Measurements from ENCODE around the gene RHEB.

RHEB gene

DNA sequence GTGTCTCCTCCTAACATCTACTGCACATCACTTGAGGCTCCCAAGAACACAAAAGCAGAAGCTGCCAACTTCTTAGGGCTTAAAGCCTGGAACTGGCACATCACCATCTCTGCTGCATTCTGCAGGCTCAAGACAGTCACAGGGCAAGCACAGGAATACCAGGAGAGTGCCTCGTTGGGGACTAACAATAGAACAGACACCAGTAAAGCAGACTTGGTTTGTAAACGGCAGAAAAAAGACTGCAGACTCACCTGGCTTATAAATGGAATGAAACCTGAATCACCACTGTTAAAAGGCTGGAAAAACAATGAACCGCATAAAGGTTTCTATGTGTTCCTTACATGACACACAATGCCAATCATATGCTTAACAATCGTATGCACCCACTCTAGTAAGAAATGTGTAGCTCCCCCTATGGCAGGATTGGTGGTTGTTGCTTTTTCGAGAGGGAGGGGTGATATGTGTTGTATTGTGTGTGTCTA, 12.8 kb downstream of the RHEB start:
- no peak for TF ChIP-seq EZH2phosphoT487 (IDR thresholded peaks at IDR 0.05; ENCODE audit: borderline replicate concordance, low read length)
- TF ChIP-seq, protein P1, sequence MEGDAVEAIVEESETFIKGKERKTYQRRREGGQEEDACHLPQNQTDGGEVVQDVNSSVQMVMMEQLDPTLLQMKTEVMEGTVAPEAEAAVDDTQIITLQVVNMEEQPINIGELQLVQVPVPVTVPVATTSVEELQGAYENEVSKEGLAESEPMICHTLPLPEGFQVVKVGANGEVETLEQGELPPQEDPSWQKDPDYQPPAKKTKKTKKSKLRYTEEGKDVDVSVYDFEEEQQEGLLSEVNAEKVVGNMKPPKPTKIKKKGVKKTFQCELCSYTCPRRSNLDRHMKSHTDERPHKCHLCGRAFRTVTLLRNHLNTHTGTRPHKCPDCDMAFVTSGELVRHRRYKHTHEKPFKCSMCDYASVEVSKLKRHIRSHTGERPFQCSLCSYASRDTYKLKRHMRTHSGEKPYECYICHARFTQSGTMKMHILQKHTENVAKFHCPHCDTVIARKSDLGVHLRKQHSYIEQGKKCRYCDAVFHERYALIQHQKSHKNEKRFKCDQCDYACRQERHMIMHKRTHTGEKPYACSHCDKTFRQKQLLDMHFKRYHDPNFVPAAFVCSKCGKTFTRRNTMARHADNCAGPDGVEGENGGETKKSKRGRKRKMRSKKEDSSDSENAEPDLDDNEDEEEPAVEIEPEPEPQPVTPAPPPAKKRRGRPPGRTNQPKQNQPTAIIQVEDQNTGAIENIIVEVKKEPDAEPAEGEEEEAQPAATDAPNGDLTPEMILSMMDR (IDR thresholded peaks at IDR 0.05; ENCODE audit: low read depth, low read length, poor library complexity, severe bottlenecking), result no peak
- no peaks in the 10 kb centered on the region for H3F3A ChIP-seq (ENCODE audit: control insufficient read depth, insufficient read depth)
- no peak overlapping the region for H3K27ac ChIP-seq (ENCODE audit: low read depth, low read length)
- H3K4me3 ChIP-seq (ENCODE audit: low read length), result no peak overlapping the region
- H4K20me1 ChIP-seq (ENCODE audit: control insufficient read depth, insufficient read depth, low read depth, low read length), result peaks cover 62% of the 10 kb centered on the region
- peaks cover 13% of the 10 kb centered on the region for H3K36me3 ChIP-seq (ENCODE audit: control insufficient read depth, low read length)
- H3K9me2 ChIP-seq (replicated peaks; ENCODE audit: control insufficient read depth, low read length), result no peaks in the 10 kb centered on the region
- no peaks in the 10 kb centered on the region for H3K27me3 ChIP-seq (ENCODE audit: control insufficient read depth, low read length)
- H3K4me2 ChIP-seq (ENCODE audit: low read length), result no peak overlapping the region
- peaks cover 9% of the 10 kb centered on the region; the same call in 1 of the 2 replicates for H3K4me1 ChIP-seq (ENCODE audit: control insufficient read depth, low read length)
- no peaks in the 10 kb centered on the region for H3K9me3 ChIP-seq (ENCODE audit: control insufficient read depth, insufficient read depth, low read length)
- H3K79me2 ChIP-seq (ENCODE audit: control insufficient read depth, low read length), result peaks cover 100% of the 10 kb centered on the region

DNA sequence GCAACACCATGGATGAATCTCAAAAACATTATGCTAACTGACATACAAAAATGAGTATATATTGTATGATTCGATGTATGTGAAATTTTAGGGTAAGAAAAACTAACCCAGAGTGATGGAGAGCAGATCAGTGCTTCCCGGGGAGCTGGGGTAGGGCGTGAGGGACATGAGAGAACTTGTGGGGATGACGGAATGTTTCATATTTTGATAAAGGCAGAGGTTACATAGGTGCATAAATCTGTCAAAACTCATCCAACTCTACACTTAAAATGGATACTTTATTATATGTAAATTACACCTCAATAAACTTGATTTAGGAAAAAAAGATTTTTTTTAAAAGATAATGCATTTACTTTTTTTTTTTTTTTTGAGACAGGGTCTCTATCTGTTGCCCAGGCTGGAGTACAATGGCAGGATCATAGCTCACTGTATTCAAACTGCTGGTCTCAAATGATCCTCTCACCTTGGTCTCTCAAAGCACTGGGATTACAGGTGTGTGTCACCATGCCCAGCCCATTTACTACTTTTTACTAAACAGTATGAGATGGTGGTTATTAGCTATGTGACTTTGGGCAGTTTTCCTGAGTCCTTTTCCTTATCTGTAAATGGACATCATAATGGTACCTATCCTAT, 13.7 kb downstream of the RHEB start:
- Histone ChIP-seq H3K9me2 (replicated peaks; ENCODE audit: control insufficient read depth, low read length) (no peaks in the 10 kb centered on the region), H3K27ac (ENCODE audit: low read depth, low read length) (no peak overlapping the region), H3K27me3 (ENCODE audit: control insufficient read depth, low read length) (no peaks in the 10 kb centered on the region), H3F3A (ENCODE audit: control insufficient read depth, insufficient read depth) (no peaks in the 10 kb centered on the region), H3K9me3 (ENCODE audit: control insufficient read depth, insufficient read depth, low read length) (no peaks in the 10 kb centered on the region), H3K4me2 (ENCODE audit: low read length) (no peak overlapping the region), H3K4me3 (ENCODE audit: low read length) (no peak overlapping the region), H3K36me3 (ENCODE audit: control insufficient read depth, low read length) (peaks cover 10% of the 10 kb centered on the region; the same call in 1 of the 2 replicates), H3K79me2 (ENCODE audit: control insufficient read depth, low read length) (peaks cover 100% of the 10 kb centered on the region), H3K4me1 (ENCODE audit: control insufficient read depth, low read length) (peaks cover 9% of the 10 kb centered on the region; the same call in 1 of the 2 replicates), H4K20me1 (ENCODE audit: control insufficient read depth, insufficient read depth, low read depth, low read length) (peaks cover 63% of the 10 kb centered on the region)
- TF ChIP-seq, protein P1 (IDR thresholded peaks at IDR 0.05; ENCODE audit: low read depth, low read length, poor library complexity, severe bottlenecking), result no peak
- TF ChIP-seq EZH2phosphoT487 (IDR thresholded peaks at IDR 0.05; ENCODE audit: borderline replicate concordance, low read length), result no peak

DNA sequence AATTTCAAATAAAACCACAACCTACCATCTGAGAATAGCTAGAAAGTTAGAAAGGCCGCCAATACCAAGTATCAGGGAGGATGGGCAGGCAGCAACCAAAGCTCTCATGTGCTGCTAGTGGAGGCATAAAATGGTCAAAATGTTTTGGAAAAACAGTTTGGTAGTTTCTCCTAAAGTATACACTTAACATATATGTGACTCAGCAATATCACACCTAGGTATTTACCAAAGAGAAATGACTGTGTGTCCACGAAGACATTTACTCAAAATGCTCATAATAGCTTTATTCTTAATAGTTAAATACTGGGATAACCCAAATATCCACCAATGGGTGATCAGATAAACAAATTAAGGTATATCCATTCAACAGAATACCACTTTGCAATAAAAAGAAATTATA, 14.3 kb downstream of the RHEB start:
- H3K27me3 ChIP-seq (ENCODE audit: control insufficient read depth, low read length), result no peaks in the 10 kb centered on the region
- no peak overlapping the region for H3K4me2 ChIP-seq (ENCODE audit: low read length)
- H3K27ac ChIP-seq (ENCODE audit: low read depth, low read length), result no peak overlapping the region
- peaks cover 6% of the 10 kb centered on the region; the same call in 1 of the 2 replicates for H3K4me1 ChIP-seq (ENCODE audit: control insufficient read depth, low read length)
- no peaks in the 10 kb centered on the region for H3K9me2 ChIP-seq (replicated peaks; ENCODE audit: control insufficient read depth, low read length)
- no peak overlapping the region for H3K4me3 ChIP-seq (ENCODE audit: low read length)
- no peaks in the 10 kb centered on the region for H3K9me3 ChIP-seq (ENCODE audit: control insufficient read depth, insufficient read depth, low read length)
- H4K20me1 ChIP-seq (ENCODE audit: control insufficient read depth, insufficient read depth, low read depth, low read length), result peaks cover 65% of the 10 kb centered on the region
- TF ChIP-seq EZH2phosphoT487 (IDR thresholded peaks at IDR 0.05; ENCODE audit: borderline replicate concordance, low read length), result no peak
- TF ChIP-seq, protein P1 (IDR thresholded peaks at IDR 0.05; ENCODE audit: low read depth, low read length, poor library complexity, severe bottlenecking), result no peak
- peaks cover 100% of the 10 kb centered on the region for H3K79me2 ChIP-seq (ENCODE audit: control insufficient read depth, low read length)
- H3K36me3 ChIP-seq (ENCODE audit: control insufficient read depth, low read length), result peaks cover 8% of the 10 kb centered on the region; the same call in 1 of the 2 replicates
- H3F3A ChIP-seq (ENCODE audit: control insufficient read depth, insufficient read depth), result no peaks in the 10 kb centered on the region
